NCI-H2227 treated with DMSO at 0.1 percent for 48 hours (cell line): ENCODE results near the gene APBA3.

Source experiments
- DNase-seq: peaks from one replicate; lab custom pipeline; 2025; lab: John Stamatoyannopoulos, UW

APBA3 gene

DNA sequence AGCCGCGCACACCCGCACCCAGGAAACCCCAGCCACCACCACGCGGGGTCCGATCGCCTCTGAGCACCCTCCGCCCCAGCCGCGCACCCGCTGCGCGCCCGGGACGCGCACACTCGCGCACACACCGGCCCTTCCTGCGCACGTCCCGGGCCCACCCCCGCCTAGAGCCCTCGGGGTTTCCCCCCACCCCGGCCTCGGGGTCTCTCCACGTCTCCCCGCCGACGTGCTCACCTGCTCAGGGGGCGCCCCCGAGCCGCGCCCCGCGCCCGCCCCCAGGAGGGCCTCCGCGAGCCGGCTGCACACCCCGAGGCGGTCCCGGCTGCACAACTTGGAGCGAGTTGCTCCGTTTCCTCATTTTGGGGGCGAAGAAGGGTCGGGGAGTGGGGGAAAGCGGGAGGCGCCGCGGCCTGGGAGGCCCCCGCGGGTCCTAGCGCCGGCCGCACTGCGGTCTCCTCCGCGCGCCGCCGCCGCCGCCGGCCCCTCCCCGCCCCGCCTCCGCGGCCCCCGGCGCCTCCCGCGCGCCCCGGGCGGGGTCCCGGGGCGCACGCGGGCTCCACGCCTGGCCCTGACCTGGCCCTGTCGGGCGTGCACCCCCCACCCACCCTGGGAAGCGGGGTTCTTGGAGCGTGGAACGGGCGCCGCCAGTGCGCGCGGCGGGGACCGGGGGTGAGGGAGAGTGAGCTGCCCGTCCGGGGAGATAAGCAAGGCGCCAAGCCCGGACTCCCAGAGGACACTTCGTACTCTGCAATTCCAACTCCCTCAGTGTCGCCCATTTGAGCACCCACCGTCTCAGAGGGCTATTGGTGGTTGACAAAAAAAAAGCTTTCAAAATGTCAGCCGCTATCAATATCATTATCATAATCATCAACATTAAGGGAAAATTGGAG lies 24.7 kb upstream of the APBA3 start, which contains the start of gene MATK:
MATK (minus strand) TSS at position 444 of the 887 bp plus-strand sequence. CDS start 1,246 bp downstream, outside the sequence.
- DNase-seq: no peak

DNA sequence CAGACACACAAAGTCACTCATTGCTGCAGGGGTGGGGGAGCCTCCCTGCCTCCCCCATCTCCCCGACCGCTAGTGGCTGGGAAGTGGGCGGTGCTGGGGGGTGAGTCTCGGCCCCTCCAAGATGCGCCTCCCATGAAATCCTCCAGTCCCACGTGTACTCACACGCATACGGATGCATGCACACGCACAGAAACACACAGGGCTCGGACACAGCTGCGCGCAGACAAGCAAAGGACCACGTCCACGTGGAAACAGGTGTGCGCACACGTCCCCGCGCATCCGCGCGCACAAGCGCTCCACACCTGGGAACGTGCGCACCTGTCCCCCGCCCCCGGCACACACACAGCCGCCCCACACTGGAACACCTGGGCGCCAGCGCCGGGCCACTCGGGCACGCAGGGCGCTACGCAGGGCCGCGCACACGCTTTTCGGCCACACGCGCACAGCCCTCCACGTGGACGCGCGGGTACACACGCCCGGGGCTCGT lies 24.0 kb upstream of the APBA3 start:
- no peak for DNase-seq

DNA sequence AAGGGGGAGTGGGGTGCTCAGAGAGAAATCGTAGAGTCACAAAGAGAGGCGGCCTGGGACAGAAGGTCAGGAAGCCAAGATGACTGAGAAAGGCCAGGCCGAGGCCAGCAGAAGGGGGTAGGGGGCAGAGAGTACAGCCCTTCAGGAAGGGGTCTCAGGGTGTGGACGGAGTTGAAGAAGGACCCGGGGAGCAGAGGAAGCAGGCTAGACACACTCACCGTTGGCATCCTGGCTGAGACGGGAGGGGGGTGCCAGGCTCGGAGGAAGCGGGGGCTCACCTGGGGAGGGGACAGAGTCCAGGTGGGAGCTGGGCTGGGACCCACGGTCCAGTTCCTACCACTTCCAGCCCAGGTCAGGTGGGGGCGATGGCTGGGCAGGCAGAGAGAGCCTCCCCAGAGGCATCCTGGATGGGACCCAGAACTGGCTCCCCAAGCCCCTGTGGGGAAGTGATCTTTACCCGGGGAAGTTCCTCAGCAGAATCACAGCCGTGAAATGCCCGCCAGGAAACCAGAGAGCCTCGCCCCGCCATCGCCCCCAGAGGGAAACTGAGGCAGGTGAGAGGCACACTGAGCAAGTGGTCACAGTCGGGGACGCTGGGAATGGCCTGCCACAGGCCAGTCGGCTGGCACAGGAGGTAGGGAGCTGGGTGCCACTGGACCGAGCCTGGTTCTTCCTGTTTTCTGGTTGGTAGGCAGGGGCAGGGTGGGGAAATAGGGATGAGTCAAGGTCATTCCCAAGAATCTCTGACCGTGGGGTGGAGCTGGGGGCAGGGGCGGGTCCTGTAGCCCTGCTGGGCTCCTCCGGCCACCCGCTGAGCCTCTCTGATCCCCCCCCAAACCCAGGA lies 23.3 kb upstream of the APBA3 start:
- no peak for DNase-seq

DNA sequence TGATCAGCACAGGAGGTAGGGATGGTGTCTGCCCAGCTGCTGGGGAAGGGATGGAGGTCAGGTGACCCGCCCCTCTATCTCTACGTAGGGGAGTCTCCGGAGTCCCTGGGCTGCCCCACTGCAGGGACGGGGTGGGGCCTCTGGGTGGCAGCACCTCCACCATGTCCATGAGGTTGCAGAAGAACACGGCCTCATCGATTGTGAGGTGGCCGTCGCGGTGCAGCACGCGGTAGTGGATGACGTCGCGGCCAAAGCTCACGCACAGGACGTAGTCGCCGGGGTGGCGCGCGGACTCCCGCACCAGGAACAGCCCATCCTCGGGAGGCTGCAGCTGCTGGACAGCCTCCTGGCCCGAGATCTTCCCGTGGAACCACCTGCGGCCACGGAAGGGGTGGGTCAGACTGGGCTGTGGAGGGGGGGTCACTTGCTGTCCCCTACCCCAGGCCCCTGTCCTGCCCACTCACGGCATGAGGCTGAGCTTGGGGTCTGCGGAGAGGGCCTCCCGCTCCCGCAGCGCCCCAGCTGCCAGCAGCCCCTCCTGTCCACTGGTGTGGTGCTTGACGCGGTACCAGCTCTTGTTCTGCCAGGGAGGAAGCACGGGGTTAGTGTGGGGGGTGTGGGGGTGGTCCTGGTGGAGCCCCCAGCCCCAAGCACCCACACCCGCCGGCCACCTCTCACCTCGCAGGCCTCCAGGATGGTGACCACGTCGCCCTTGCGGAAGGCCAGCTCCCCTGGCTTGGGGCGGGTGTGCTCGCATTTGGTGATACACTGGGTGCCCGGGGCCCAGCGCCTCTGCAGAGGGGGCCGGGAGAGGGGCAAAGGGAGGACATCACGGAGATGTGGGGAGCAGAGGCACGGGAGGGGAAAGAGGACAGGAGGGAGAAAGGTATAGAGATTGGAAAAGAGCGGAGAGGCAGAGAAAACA lies 22.4 kb upstream of the APBA3 start:
- DNase-seq: no peak

DNA sequence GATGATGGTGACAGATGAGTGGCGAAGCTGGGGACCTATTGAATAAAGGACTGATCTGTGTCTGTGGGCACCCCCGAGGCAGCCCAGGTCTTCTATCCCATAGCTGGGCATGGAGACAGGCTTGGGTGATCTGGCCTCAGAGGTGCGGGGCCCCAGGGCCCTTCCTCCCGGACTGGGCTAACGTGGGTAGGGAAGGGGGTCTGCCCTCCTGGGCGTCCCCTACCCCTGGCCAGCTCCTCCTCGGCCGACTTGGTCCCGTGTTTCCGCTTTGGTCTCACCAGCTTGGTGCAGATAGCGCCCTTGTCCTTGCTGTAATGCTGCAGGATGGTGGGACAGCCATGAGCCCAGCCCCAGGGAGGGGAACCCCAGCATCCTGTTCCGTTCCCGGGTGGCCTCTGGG lies 21.4 kb upstream of the APBA3 start:
- no peak for DNase-seq

DNA sequence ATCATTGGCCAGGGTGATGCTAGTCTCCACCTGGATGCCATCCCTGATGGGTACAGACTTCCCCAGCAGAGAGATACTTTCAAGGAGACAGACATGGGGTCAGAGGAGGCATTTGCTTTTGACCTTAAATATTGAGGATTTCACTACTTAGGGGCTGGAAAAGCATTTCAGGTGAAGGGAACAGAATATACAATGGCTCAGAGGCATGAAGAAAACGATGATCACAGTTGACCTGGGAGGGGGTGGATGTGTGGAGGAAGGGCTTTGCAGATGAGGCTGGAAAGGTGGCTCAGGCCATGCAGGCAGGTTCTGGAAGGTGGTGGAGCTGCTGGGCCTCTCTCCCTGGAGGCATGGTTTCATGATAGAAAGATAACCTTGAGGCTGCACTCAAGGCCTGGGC lies 20.8 kb upstream of the APBA3 start:
- no peak for DNase-seq

DNA sequence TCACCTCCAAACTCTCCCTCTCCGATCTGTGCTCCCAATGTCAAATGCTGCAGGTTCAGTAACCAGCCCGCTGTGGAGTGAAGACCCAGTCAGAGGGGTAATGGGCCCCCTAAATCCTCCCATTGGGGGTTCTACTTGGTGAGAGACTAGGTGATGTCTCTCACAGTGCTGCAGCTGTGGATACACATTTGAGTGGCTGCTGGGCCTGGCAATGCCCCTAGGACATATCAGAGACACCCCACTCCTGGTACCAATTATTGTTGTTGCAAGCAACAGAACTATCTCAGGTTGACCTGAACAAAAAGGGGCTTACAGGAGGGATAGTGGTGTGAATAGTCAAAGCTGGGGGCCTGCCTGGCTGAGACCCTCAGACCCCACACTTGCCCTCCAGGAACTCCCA lies 20.1 kb upstream of the APBA3 start:
- no peak for DNase-seq

DNA sequence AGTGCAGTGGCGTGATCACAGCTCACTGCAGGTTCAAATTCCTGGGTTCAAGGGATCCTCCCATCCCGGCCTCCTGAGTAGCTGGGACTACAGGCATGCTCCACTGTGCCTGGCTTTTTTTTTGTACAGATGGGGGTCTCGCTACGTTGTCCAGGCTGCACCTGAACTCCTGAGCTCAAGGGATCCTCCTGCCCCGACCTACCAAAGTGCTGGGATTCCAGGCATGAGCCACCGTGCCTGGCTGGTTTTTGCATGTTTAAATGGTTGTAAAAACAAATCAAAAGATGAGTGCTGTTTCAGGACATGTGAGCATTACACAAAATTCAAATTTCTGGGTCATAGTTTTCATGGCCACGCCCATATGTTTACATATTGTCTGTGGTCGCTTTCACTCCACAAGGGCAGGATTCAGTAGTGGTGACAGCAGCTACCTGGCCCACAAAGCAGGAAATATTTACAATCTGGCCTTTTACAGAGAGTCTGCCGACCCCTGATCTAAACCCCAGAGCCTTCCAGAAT lies 19.4 kb upstream of the APBA3 start:
- DNase-seq: no peak

DNA sequence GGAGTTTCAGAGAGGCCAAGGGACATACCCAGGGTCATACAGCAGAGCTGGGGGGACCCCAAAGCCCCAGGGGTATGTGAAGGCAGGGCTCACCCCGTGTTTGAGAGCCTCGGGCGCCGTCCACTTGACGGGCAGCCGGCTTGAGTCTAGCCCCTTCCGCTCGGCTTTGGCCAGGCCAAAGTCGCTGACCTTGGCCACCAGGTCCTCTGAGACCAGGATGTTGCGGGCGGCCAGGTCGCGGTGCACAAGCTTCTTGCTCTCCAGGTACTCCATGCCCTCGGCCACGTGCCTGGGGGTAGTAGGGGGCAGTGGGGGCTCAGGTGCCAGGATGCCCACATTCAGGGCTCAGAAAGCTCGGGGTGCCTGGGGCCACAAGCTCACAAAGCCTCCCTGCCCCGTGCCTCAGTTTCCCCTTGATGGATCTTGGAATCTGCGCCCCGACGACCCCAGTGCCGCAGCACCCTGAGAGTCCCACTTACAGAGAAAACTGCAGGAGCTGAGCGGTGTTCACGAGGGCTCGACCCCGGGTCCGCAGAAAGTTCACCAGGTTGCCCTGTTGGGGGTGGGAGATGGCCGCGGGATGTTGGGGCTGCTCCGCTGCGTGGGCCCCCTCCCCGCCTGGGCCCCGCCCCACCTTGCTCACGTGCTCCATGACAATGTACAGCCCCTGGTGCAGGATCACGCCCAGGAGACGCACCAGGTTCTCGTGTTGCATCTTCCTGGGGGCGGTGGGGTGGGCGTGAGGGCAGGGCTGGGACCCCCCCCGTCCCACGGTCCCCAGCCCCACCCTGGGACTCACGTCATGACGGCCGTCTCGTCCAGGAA lies 17.6 kb upstream of the APBA3 start:
- DNase-seq: no peak

DNA sequence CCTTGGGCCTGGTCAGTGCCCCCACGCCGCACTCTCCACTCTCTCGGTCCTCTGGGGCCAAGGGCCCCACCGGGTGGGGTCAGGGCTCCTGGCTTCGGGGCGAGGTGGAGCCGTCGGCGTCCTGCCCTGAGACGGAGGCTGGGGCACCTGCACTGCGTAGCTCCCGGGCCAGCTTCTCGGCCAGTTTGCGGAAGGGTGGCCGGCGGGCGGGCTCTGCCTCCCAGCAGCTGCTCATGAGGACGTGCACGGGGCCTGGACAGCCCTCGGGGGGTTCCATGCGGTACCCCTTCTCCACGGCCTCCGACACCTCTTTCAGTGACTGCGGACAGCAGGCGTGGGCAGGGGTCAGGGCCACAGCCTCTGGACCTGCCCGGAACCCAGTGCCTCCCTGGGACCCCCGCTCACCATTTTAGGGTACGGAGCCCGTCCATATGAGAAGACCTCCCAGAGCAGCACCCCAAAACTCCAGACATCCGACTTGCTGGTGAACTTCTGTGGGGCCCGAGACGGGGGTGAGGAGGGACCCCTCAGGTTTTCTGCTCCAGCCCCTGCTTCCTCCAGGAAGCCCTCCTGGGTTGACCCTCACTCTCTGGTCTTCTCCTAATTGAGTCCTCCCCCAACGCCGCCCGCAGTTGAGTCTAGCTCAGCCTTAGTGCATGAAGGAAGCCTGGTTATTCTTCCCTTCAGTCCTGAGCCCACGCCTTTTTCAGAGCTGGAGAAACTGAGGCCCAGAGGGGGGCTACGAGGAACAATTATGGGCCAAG lies 16.8 kb upstream of the APBA3 start:
- DNase-seq: no peak

DNA sequence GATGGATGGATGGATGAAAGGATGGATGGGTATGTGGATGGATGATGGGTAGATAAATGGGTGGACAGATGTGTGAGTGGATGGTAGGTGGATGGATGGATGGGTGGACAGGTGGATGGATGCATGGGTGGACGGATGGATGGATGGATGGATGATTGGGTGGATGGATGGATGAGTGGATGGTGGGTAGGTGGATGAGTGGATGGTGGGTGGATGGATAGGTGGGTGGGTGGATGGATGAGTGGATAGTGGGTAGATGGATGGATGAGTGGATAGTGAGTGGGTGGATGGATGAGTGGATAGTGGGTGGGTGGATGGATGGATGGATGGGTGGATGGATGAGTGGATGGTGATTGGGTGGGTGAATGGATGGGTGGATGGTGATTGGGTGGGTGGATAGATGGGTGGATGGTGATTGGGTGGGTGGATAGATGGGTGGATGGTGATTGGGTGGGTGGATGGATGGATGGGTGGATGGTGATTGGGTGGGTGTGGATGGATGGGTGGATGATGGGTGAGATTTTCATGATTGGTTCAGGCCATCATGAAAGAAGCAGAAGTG lies 15.1 kb upstream of the APBA3 start:
- no peak for DNase-seq

DNA sequence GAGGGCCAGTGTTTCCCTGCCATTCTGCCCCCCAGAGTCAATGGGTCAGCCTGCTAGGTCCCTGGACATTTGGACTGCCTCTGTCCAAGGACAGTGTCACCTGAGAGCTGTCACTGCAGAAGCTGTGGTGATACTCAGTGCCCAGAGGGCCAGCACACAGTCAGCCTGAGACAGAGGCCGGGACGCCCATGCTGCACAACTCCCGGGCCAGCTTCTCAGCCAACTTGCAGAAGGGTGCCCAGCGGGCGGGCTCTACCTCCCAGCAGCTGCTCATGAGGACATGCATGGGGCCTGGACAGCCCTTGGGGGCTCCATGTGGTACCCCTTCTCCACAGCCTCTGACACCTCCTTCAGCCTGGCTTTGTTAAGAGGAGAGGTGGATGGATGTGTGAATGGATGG lies 14.3 kb upstream of the APBA3 start:
- DNase-seq: no peak

DNA sequence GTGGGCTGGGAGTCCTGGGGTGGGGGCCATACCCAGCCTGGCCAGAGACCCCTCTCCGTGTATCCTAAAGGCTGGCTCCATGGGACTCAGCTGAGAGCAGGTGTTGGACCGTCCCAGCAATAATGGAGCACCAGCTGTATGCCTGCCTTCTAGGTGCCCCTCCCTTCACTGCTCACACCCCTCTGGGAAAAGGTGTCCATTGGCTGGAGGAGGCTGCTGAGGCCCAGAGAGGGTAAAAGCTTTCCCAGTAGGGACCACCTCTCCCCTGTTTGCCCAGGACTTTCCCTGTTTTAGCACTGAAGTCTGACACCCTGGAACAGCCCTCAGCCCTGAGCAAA lies 13.9 kb upstream of the APBA3 start:
- DNase-seq: no peak

DNA sequence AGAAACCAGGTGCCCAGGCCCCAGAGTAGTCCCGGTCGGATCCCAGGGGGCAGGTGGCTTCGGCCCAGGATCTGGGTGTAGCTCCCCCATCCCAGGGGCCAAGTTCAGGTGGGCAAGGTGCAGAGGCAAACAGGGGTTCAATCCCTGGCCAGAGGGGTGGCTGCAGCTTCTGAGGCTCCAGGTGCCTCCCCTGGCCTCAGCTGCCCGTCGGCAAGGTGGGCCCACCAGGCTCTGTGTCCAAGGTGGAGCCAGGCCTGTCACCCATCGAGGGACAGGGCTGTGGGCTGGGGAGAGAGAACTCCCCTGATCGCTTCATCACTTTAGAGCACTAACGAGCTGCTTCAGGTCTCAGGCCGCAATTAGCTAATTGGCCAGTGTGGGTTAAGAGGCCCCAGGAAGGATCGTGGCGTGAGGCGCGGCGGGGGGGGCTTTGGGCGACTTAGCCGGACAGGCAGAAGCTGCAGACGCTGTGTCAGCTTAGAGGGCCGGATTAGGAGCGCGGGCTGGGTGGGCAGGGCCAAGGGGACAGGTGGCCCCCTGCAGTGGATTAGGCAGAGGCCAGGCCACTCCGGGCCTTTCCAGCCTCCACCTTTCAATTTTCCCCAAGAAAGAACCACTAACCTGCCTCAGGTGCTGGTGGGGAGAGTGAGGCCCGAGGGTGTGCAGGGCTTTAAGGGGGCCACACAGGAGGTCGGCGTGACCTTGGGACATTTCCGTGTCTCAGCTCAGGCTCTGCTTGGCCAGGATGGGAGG lies 13.3 kb upstream of the APBA3 start:
- no peak for DNase-seq

DNA sequence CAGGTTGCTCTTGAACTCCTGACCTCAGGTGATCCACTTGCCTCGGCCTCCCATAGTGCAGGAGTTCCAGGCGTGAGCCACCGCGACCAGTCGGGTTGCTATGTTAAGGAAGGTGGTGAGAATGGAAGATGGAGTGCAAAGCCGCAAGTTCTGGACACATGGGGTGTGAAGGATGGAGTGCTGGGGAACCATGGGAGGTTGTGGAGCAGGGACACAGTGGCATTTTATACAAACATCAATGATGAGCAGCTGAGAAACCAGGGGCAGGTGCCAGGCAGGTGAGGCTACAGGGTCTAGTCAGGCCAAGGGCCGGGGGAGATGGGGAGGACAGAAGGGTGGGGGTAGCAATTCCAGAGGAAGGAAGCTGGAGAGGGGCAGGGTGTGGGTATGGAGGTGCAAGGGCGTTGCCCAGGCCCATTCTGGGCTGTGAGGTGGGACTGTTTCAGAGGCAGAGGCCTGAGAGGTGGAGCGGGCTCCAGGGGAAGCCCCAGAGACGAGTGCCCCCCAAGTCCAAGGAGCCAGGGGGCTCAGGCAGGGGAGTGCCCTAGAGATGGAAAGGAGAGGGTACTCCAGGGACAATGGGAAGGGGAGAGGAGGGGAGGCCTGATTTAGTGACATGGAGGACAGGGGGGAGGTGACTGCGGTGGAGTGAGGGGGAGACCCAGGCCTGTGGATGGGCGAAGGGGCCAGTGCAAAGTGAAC lies 12.5 kb upstream of the APBA3 start:
- no peak for DNase-seq

DNA sequence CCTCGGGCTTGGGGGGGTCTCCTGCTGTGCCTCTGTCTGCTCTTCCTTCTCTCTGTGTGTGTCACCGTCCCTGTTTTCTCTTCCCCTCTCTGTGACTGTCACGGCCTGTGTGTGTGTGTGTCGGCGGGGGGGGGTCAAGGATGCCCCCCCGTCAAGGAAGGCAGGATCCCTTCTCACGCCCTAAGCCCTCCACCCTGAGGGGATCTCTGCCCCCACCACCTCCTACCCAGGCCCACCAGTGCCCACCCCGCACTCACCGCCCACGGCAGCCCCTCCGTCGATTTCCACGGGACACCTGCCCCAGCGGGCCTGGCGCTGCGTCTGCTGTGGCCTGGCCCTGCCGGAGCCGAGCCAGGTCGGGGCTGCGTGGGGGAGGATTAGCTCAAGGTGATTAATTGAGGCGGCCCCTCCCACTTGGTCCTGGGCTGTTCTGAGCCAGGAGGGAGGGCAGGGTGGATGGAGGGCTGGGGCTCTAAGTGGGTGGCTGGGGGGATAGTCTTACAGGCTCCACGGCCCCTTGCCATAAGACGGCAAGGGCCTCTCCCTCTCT lies 10.5 kb upstream of the APBA3 start, which contains the start of gene RAX2:
RAX2 (minus strand) TSS at position 323 of the 550 bp plus-strand sequence. CDS start 486 bp downstream, outside the sequence.
- no peak for DNase-seq

DNA sequence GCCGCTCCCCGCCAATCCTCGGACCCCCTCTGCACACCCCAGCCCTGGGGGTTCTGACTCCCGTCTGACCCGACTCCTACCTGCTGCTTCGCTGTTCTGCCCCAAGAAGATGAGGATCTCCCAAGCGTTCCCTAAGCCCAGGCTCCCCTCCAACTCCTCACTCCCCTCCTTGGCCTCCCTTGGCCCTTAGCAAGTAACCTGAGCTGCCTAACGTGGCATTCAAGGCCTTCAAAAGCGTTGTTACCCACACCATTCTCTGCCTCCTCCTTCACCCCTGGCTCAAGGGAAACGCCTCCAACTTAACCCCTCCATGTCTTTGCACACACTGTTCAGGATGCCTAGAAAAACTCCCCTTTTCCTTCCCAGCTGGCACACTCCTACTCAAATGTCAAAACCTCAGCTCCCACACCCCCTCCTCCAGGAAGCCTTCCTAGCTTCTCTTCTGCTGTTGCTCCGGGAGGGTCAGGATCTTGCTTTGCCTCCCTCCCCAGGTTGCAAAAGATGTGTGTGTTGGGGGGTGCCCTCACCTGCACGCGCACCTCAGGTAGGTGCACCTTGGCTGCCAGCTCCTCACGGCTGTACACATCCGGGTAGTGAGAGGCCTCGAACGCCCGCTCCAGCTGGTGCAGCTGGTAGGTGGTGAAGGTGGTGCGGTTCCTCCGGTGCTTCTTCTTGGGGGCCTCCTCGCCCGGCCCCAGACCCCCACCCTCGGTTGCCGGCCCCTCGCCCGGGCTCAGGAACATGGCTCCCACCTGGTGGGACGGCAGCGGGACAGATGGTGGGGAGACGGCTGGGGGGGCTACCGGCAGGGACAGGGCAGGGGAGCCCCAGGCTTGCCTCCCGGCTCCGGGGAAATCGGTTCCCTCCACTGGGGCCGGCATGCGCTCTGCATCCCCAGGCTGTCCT lies 9.8 kb upstream of the APBA3 start:
- DNase-seq: no peak
